Prostate gland (tissue), 2 donors: ENCODE data around the gene ATP1A3. TPM values are rescaled to one million over a fixed set of nuclear protein-coding genes. Genes with fewer than 3 reads are reported as not detected.

Experiments
- DNase-seq: peaks from one replicate; pipeline ENCODE4 v3.0.0-alpha.2; 2019; ENCODE audit warnings: low spot score
- H3K27ac ChIP-seq, 2 donors: fragments of 200-600 bp; sonication (generic); 2 replicates each; pipeline ENCODE4 v1.5.1; 2017 to 2019
- H3K27me3 ChIP-seq: fragments of 200-600 bp; sonication (generic); replicated peaks from 2 replicates; pipeline ENCODE4 v1.5.1; 2019; ENCODE audit not compliant: insufficient read depth
- H3K36me3 ChIP-seq, 2 donors: fragments of 200-600 bp; sonication (generic); 1 replicate in 1 of 2; 2 replicates in 1 of 2; pipeline versions ENCODE4 v1.5.1 to v1.8.1; 2017 to 2019
- H3K4me1 ChIP-seq: fragments of 200-600 bp; sonication (generic); replicated peaks from 2 replicates; pipeline ENCODE4 v1.5.1; 2019
- H3K4me3 ChIP-seq, 2 donors: fragments of 200-600 bp; sonication (generic); 2 replicates each; pipeline ENCODE4 v1.5.1; 2017 to 2019
- H3K9me3 ChIP-seq: fragments of 200-600 bp; sonication (generic); 2 replicates; pipeline ENCODE4 v1.5.1; 2017
- CTCF ChIP-seq, 4 experiments: fragments of 200-600 bp in 2 of 4; fragments of 450-650 bp in 2 of 4; sonication (generic) in 2 of 4; IDR thresholded peaks; 1 replicate in 3 of 4; 2 replicates in 1 of 4; pipeline ENCODE4 v1.5.1; 2016 to 2019; ENCODE audit warnings: antibody characterized with exemption in 4 of 4, mild to moderate bottlenecking in 2 of 4, moderate library complexity in 2 of 4
- POLR2A ChIP-seq: fragments of 450-650 bp; IDR thresholded peaks from one replicate; pipeline ENCODE4 v1.6.1; 2016; ENCODE audit warnings: antibody characterized with exemption, mild to moderate bottlenecking
- POLR2AphosphoS5 ChIP-seq: sonication (generic); formaldehyde crosslinking; IDR thresholded peaks from one replicate; pipeline ENCODE4 v1.6.1; 2017; ENCODE audit warnings: antibody characterized with exemption
- WGBS: methylation state at CpG from one replicate; pipeline ENCODE4 v1.1.5; 2018; 5-methylcytosine and 5-hydroxymethylcytosine counted together
- intact Hi-C: fragments of 100-400 bp; cut with DNase I; formaldehyde crosslinking; loops from one replicate; pipeline ENCODE4 v1.14.2; 2022
- total RNA-seq, 2 donors: library from RNA; depleted of rRNA; stranded (reverse); fragments of >200 nt; gene quantifications; one replicate each; pipeline ENCODE4 v1.1.0, GENCODE V29; 2016

ATP1A3 gene
- total RNA-seq, 2 donors from 2014 or later: 0.27 to 3.7 TPM

GRCh38 chr19:41981724-41982123, 12.3 kb downstream of the ATP1A3 start:
- 81% methylated on average over 15 of the region's 15 CpGs for WGBS
- intact Hi-C loops: no loop called here
- Histone ChIP-seq H3K9me3 (no peaks in the 10 kb centered on the region), H3K4me1 (no peaks in the 10 kb centered on the region), H3K27me3 (no peaks in the 10 kb centered on the region), H3K36me3 (no peaks in the 10 kb centered on the region), H3K27ac (no peak overlapping the region), H3K4me3 (no peak overlapping the region)
- TF ChIP-seq POLR2AphosphoS5 (no peak), POLR2A (no peak), CTCF (IDR thresholded peaks at IDR 0.05) (no peak)
- DNase-seq: no peak

- intact Hi-C loops: no loop called here
- no peaks in the 10 kb centered on the region for H3K4me1 ChIP-seq
Observed at GRCh38 chr19:41978470-41978869, 15.6 kb downstream of the ATP1A3 start.

GRCh38 chr19:41977916-41978315, 16.1 kb downstream of the ATP1A3 start:
- DNase-seq: no peak
- Histone ChIP-seq H3K27ac (no peak overlapping the region), H3K4me3 (no peak overlapping the region), H3K9me3 (no peaks in the 10 kb centered on the region), H3K27me3 (no peaks in the 10 kb centered on the region), H3K4me1 (no peaks in the 10 kb centered on the region), H3K36me3 (no peaks in the 10 kb centered on the region)
- intact Hi-C loops: no loop called here
- WGBS: 75% methylated on average over 20 of the region's 22 CpGs
- no peak for TF ChIP-seq POLR2AphosphoS5
- TF ChIP-seq CTCF (IDR thresholded peaks at IDR 0.05): no peak
- no peak for TF ChIP-seq POLR2A

More at GRCh38 chr19:41978470-41978869, 15.6 kb downstream of the ATP1A3 start:
- Histone ChIP-seq H3K9me3 (no peaks in the 10 kb centered on the region), H3K27me3 (no peaks in the 10 kb centered on the region), H3K36me3 (no peaks in the 10 kb centered on the region), H3K4me3 (no peak overlapping the region), H3K27ac (no peak overlapping the region)
- 87% methylated on average over 17 of the region's 17 CpGs for WGBS
- no peak for DNase-seq
- TF ChIP-seq POLR2AphosphoS5 (no peak), POLR2A (no peak), CTCF (IDR thresholded peaks at IDR 0.05) (no peak)

- H3K9me3 ChIP-seq: no peaks in the 10 kb centered on the region
- 43% methylated on average over 8 of the region's 8 CpGs for WGBS
- no peaks in the 10 kb centered on the region for H3K36me3 ChIP-seq
- TF ChIP-seq POLR2A: no peak
- no peak for TF ChIP-seq CTCF (IDR thresholded peaks at IDR 0.05)
- TF ChIP-seq POLR2AphosphoS5: no peak
- intact Hi-C loops: no loop called here
- H3K27me3 ChIP-seq: peaks cover 2% of the 10 kb centered on the region
- DNase-seq: no peak
- H3K4me1 ChIP-seq: no peaks in the 10 kb centered on the region
- no peak overlapping the region for H3K27ac ChIP-seq
- no peak overlapping the region for H3K4me3 ChIP-seq
Observed at GRCh38 chr19:41974652-41975051, 19.4 kb downstream of the ATP1A3 start.

- TF ChIP-seq CTCF (IDR thresholded peaks at IDR 0.05) (no peak), POLR2AphosphoS5 (no peak), POLR2A (no peak)
- DNase-seq: no peak
- H3K4me1 ChIP-seq: no peaks in the 10 kb centered on the region
- H3K27me3 ChIP-seq: peaks cover 2% of the 10 kb centered on the region
- intact Hi-C loops: no loop called here
- no peaks in the 10 kb centered on the region for H3K9me3 ChIP-seq
- no peak overlapping the region for H3K27ac ChIP-seq
- no peaks in the 10 kb centered on the region for H3K36me3 ChIP-seq
- no peak overlapping the region for H3K4me3 ChIP-seq
- WGBS: 81% methylated on average over 11 of the region's 11 CpGs
Observed at GRCh38 chr19:41971363-41971762, 22.7 kb downstream of the ATP1A3 start.
